GM10248 (cell line): Measurements from ENCODE around the gene TMEM129.

ENCODE experiments used
- CTCF ChIA-PET: fragments of 300-600 bp; sonication (Branson Sonifier 250); formaldehyde crosslinking; extraction: SDS; loops from one replicate; lab custom pipeline; 2021; ENCODE audit warnings: antibody characterized with exemption; lab: Yijun Ruan, JAX
- POLR2A ChIA-PET: fragments of 350-650 bp; sonication (Branson Sonifier 250); formaldehyde crosslinking; extraction: SDS; loops from one replicate; lab custom pipeline; 2020; ENCODE audit warnings: antibody characterized with exemption; lab: Yijun Ruan, JAX
- DNase-seq: peaks from one replicate; pipeline ENCODE4 v3.0.0; 2012; ENCODE audit errors: extremely low spot score
- CTCF ChIP-seq: IDR thresholded peaks from 2 replicates; pipeline ENCODE4 v1.5.1; 2012; ENCODE audit warnings: mild to moderate bottlenecking, low read depth; ENCODE audit errors: extremely low read depth, missing control alignments, control extremely low read depth

Gene TMEM129

GRCh38 chr4:1745697-1746096 lies 24.6 kb upstream of the TMEM129 start:
- no peak for DNase-seq
- TF ChIP-seq CTCF = no peak
- CTCF ChIA-PET = interaction anchor here (0.6 to 7.1 kb wide), 13 partner anchors 9 to 153 kb away, joined by 3 to 87 read pairs (median 4); no protein-coding TSS in a partner anchor
- POLR2A ChIA-PET = no interaction called here

GRCh38 chr4:1745165-1745564 lies 24.0 kb upstream of the TMEM129 start:
- no peak for TF ChIP-seq CTCF
- ChIA-PET CTCF (interaction anchor here (0.6 to 7.1 kb wide), 12 partner anchors 10 to 154 kb away, joined by 3 to 87 read pairs (median 5); no protein-coding TSS in a partner anchor), POLR2A (no interaction called here)
- DNase-seq = no peak

GRCh38 chr4:1744552-1744951 lies 23.4 kb upstream of the TMEM129 start:
- DNase-seq = no peak
- ChIA-PET CTCF (interaction anchor here (1.2 to 7.1 kb wide), 9 partner anchors 10 to 154 kb away, joined by 3 to 87 read pairs (median 12); no protein-coding TSS in a partner anchor), POLR2A (no interaction called here)
- TF ChIP-seq CTCF = no peak

GRCh38 chr4:1743975-1744374 lies 22.9 kb upstream of the TMEM129 start:
- DNase-seq = no peak
- no peak for TF ChIP-seq CTCF
- CTCF ChIA-PET = interaction anchor here (1.3 to 7.1 kb wide), 7 partner anchors 11 to 155 kb away, joined by 5 to 87 read pairs (median 13); no protein-coding TSS in a partner anchor
- POLR2A ChIA-PET = interaction anchor here (0.6 kb wide), 1 partner anchor 144 kb away, joined by 9 read pairs; no protein-coding TSS in a partner anchor

GRCh38 chr4:1743551-1743950 lies 22.4 kb upstream of the TMEM129 start:
- POLR2A ChIA-PET = interaction anchor here (0.6 kb wide), 1 partner anchor 144 kb away, joined by 9 read pairs; no protein-coding TSS in a partner anchor
- CTCF ChIA-PET = interaction anchor here (1.3 to 7.1 kb wide), 6 partner anchors 11 to 155 kb away, joined by 5 to 67 read pairs (median 12); no protein-coding TSS in a partner anchor
- DNase-seq = no peak
- no peak for TF ChIP-seq CTCF

GRCh38 chr4:1741208-1741607 lies 20.1 kb upstream of the TMEM129 start:
- TF ChIP-seq CTCF = no peak
- POLR2A ChIA-PET = no interaction called here
- no peak for DNase-seq
- CTCF ChIA-PET = interaction anchor here (0.9 to 2.4 kb wide), 3 partner anchors 10 to 158 kb away, joined by 3 to 13 read pairs (median 5); no protein-coding TSS in a partner anchor
